Panc1 (cell line): ENCODE results near the gene KCNE4.

Source experiments
- CTCF ChIP-seq: fragments of 450-650 bp; IDR thresholded peaks from 2 replicates; pipeline ENCODE4 v1.5.1; 2017; ENCODE audit warnings: mild to moderate bottlenecking
- POLR2AphosphoS5 ChIP-seq: IDR thresholded peaks from 2 replicates; pipeline ENCODE4 v1.6.1; 2012; ENCODE audit warnings: mild to moderate bottlenecking, low read depth, low read length, moderate library complexity
- REST ChIP-seq, 2 experiments: IDR thresholded peaks; 2 replicates each; pipeline ENCODE4 v1.6.1; 2011 to 2012; ENCODE audit warnings: low read depth in 2 of 2, control low read depth in 1 of 2, low read length in 1 of 2, mild to moderate bottlenecking in 1 of 2, moderate library complexity in 1 of 2; ENCODE audit not compliant: insufficient read depth in 1 of 2
- SIN3A ChIP-seq: IDR thresholded peaks from 2 replicates; pipeline ENCODE4 v1.6.1; 2012; ENCODE audit warnings: low read depth, mild to moderate bottlenecking, low read length, moderate library complexity, borderline replicate concordance; ENCODE audit not compliant: insufficient read depth
- TCF7L2 ChIP-seq: IDR thresholded peaks from 2 replicates; pipeline ENCODE4 v1.6.1; 2011; ENCODE audit warnings: mild to moderate bottlenecking, low read depth, low read length, inconsistent platforms

GRCh38 chr2:223075301-223076270 is 23.6 kb downstream of the KCNE4 start:
- no peak for TF ChIP-seq CTCF
- TF ChIP-seq POLR2AphosphoS5 = no peak
- no peak for TF ChIP-seq REST (IDR thresholded peaks at IDR 0.05; ENCODE audit: insufficient read depth in 1 of 2, low read depth in 2 of 2, low read length in 1 of 2)
- no peak for TF ChIP-seq SIN3A
- TF ChIP-seq TCF7L2 = no peak
